Stimulated activated CD4-positive, alpha-beta T cell treated with anti-CD3 and anti-CD28 coated beads, Interleukin-4, amount 100 ng/mL, for 48 hours (primary cell): ENCODE data around the gene GPR6.

Experiments used
- DNase-seq, 2 donors: peaks; one replicate each; pipeline ENCODE4 v3.0.0-alpha.2; 2020; ENCODE audit warnings: low read depth in 2 of 2

The GPR6 gene

DNA sequence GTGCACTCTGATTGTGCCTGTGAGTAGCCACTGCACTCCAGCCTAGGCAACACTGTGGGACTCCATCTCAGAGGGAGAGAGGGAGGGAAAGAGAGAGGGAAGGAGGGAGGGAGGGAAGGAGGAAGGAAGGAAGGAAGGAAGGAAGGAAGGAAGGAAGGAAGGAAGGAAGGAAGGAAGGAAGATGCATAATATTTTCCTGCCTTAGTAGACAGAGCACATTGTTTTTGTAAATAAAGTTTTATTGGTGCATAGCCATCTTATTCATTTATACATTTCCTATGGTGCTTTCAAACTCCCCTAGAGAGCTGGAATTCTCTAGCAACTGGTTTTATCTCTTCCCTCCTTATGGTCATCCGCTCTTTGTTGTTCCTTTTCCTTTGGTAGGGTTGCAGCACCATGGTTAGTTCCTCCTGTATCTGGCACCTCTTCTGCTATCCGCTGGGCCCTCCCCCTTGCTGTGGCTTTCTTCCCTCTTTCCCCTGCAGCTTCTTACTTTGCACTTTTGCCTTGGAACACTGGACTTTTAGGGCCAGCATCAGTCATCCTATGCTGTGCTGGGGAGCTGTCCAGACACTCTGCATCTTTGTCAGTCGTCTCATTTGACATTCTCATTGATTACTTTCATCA lies 20.2 kb downstream of the GPR6 start:
- no peak for DNase-seq

DNA sequence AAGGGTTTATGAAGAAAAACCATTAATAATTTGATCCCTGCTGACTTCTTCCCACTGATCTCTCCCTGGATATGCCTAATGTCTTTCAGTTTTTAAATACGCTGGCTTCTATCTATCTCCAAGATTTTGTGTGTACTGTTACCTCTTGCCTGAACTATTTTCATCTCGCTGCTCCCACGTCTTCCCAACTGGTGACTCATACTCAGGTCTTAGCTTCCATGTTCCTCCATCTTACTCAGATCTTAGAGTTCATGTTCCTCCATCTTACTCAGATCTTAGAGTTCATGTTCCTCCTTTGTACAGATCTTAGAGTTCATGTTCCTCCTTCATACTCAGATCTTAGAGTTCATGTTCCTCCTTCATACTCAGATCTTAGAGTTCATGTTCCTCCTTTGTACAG lies 21.6 kb downstream of the GPR6 start:
- DNase-seq, result no peak

DNA sequence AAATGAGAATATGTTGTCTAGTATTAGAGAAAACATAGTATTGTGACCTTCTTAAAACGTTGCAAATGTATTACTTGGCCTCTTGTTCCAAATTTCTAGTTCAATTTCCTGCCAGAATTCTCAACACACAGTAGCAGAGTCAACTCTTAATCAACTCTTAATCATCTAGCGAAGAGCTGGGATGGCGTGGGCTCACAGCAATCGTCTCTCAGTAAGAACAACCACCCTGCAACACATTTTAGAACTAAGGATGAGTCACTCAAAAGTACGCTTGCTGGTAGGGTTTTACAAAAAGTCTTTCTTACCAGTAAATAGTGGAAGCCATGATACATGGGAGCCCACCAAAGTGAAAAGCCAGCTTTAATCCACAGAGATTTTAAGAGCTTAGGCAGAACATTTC lies 24.6 kb downstream of the GPR6 start:
- no peak for DNase-seq

DNA sequence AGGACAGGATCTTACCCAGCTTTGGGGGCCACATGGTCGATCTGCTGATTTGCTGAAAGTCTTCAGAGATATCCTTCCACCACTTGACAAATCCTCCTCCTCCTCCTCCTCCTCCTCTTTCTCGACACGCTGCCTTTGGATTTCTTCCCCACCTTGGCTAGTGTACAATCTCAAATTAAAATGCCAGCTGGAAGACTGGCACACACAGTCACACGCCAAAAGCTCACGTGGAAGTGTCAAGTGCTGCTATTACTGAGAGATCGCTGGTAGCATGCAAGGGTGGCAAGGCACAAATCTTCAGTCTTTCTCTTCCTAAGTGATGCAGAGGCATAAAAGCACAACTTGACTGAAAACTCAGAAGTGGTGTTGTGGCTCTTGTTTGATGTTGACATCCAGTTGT lies 35.3 kb downstream of the GPR6 start:
- no peak for DNase-seq

DNA sequence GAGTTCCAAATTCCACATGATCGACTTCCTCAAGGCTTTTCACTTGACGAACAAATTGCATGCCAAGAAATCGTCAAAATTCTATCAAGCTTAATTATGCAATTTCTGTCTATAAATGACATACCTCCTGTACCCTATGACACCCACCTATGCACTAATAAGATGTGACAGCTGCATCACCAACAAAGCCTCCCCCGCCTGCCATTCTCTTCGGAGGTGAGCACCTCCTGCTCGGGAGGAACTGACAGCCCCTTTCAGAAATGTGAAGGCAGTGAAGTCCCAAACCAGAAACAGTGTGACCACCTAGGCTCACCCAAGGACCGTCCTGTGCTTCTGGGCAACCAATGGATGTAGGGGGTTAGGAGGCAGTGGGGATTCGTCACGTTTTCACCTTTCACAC lies 37.1 kb downstream of the GPR6 start:
- no peak for DNase-seq

DNA sequence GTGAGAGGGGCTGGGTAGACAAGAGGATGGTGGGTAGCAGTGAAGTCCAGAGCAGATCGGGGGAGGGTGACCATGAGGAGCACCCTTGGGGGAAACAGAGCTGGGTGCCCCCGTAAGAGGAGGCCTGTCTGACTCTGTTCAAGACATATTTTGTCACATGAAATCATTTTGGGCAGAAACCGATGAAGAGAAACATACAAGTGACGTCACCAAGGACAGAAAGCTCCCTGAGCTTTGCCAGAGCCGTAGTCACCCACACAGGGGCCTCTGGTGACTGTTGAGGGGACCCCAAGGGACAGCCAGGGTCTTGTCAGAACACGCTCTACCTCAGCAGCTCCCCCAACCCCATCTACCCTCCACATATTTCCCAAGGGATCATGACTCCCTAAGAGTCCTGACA lies 39.2 kb downstream of the GPR6 start:
- no peak for DNase-seq

DNA sequence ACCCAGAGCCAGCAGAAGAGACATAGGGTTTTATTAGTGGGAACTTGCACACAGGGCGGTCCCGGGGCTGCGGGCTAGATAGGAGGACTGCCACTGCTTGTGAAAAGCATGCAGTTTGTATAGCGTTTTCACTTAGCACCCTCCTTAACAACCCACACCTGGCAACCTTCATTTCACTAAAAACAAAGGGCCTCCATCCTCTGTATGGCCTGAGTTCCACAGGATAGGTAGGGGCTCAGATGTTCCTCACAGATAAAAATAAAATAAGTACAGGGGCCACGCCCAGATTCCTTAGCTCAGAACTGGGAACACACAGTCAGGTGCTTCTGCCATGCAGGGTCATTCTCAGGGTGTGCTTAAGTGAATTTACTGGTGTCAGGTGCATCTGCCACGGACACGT lies 39.8 kb downstream of the GPR6 start:
- no peak for DNase-seq

DNA sequence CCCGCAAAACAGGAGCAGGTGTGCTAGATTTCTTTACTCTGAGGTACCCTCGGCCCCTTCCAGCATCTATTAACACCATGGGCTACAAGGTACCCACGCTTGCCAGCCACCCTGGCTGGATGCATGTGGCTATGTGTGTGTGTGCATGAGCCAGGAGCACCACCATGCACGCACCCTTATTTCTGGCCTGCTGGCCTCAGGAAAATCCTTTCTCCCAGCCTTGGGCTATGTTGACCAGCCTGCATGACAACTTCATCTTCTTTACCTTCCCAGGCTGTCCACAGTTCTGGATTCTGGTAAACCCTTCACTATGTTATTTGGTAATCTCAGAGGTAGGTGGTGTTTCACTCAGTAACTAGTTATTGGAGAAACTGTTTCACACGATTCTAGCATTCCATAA lies 40.4 kb downstream of the GPR6 start:
- DNase-seq, result no peak

DNA sequence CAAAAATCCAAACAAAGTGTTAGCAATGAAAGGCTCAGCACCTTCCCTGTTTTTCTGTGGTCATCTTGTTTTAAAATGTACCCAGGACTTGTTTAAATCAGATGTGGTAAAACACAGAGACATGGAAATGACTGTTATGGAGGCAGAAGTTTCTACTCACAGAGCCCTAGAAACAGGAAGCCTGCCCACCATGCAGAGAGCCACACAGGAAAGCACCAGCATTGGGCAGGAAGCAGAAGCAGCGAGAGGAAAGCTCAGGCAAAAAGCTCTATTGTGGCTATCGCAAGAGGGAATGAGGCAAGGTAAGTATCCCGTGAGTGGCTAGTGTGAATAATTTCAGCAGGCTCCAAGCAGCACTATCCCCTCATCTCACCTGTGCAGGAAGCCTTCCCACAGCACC lies 42.8 kb downstream of the GPR6 start:
- no peak for DNase-seq

DNA sequence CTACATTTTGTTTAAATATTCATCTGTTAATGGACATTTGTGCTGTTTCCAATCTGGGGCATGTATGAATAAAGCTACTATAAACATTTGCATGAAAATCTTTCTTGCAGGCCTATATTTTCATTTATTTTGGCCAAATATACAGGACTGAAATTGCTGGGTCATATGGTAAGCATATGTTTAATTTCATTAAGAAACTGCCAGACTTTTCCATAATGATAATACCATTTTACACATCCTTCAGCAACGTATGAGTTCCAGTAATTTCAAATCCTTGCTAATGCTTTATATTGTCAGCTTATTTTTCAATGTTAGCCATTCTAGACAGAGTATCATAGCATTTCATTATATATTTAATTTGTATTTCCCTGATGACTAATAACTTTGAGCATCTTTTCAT lies 51.0 kb downstream of the GPR6 start:
- no peak for DNase-seq
